ENCODE measurements around the gene OR6C76.
"Not testable (repeated sequence)": the region's sequence is repeated elsewhere in the genome, so short reads cannot be mapped to it uniquely, and the experiment has no call there.

OR6C76 gene

GRCh38 chr12:55446326-55446725 lies 20.3 kb downstream of the OR6C76 start:
- TF ChIP-seq, protein P1, sequence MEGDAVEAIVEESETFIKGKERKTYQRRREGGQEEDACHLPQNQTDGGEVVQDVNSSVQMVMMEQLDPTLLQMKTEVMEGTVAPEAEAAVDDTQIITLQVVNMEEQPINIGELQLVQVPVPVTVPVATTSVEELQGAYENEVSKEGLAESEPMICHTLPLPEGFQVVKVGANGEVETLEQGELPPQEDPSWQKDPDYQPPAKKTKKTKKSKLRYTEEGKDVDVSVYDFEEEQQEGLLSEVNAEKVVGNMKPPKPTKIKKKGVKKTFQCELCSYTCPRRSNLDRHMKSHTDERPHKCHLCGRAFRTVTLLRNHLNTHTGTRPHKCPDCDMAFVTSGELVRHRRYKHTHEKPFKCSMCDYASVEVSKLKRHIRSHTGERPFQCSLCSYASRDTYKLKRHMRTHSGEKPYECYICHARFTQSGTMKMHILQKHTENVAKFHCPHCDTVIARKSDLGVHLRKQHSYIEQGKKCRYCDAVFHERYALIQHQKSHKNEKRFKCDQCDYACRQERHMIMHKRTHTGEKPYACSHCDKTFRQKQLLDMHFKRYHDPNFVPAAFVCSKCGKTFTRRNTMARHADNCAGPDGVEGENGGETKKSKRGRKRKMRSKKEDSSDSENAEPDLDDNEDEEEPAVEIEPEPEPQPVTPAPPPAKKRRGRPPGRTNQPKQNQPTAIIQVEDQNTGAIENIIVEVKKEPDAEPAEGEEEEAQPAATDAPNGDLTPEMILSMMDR (IDR thresholded peaks at IDR 0.05; ENCODE audit: borderline replicate concordance, control extremely low read depth, extremely low read depth, insufficient read depth, missing control alignments): no peak
- in situ Hi-C loops (cut with MboI; ENCODE audit: low sequenced_read_pairs, unreplicated experiment): no loop called here
- DNase-seq (ENCODE audit: low spot score): no peak

DNA sequence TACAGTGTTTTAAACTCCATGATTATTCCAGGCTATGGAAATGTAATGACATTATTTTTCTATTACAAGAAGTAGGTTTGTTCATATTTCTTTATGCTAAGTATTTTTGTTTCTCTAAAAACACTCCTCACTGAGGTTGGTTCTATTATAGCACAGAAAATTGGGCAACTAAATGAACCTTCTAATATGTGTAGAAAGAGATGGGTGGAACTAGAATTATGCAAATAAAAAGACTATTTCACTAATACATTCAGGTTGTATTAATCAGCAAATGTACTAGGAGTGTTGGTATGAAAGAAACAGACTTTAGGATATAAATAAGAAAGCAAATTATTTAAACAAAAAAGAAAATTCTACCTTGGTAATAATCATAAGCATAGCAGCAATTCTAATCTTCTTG lies 22.8 kb downstream of the OR6C76 start:
- TF ChIP-seq, protein P1 (IDR thresholded peaks at IDR 0.05; ENCODE audit: borderline replicate concordance, control extremely low read depth, extremely low read depth, insufficient read depth, missing control alignments): no peak
- in situ Hi-C loops (cut with MboI; ENCODE audit: low sequenced_read_pairs, unreplicated experiment): no loop called here
- no peak for DNase-seq (ENCODE audit: low spot score)

GRCh38 chr12:55464926-55465325 lies 38.9 kb downstream of the OR6C76 start:
- in situ Hi-C loops (cut with MboI; ENCODE audit: low sequenced_read_pairs, unreplicated experiment): not testable (repeated sequence)

GRCh38 chr12:55467836-55468235 lies 41.8 kb downstream of the OR6C76 start:
- in situ Hi-C loops (cut with MboI; ENCODE audit: low sequenced_read_pairs, unreplicated experiment): no loop called here
- DNase-seq (ENCODE audit: low spot score): no peak
- TF ChIP-seq, protein P1 (IDR thresholded peaks at IDR 0.05; ENCODE audit: borderline replicate concordance, control extremely low read depth, extremely low read depth, insufficient read depth, missing control alignments): no peak

More at GRCh38 chr12:55464926-55465325, 38.9 kb downstream of the OR6C76 start:
- DNase-seq (ENCODE audit: low spot score): not testable (repeated sequence)

DNA sequence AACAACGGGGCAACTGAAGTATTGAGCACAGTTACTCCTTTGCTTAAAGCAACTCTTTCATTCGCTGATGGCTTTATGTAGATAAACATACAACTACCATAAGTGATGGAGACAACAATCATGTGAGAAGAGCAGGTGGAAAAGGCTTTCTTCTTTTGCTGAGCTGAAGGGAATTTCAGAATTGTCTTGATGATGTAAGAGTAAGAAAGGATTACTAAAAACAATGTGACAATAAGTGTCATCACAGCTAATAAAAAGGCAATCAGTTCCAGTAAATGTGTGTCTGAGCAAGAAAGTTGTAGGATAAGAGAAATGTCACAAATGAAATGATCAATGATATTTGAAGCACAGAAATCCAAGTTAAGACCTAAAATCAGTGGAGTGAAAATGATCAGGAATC lies 43.2 kb downstream of the OR6C76 start:
- TF ChIP-seq, protein P1 (IDR thresholded peaks at IDR 0.05; ENCODE audit: borderline replicate concordance, control extremely low read depth, extremely low read depth, insufficient read depth, missing control alignments): no peak
- in situ Hi-C loops (cut with MboI; ENCODE audit: low sequenced_read_pairs, unreplicated experiment): no loop called here
- no peak for DNase-seq (ENCODE audit: low spot score)

DNA sequence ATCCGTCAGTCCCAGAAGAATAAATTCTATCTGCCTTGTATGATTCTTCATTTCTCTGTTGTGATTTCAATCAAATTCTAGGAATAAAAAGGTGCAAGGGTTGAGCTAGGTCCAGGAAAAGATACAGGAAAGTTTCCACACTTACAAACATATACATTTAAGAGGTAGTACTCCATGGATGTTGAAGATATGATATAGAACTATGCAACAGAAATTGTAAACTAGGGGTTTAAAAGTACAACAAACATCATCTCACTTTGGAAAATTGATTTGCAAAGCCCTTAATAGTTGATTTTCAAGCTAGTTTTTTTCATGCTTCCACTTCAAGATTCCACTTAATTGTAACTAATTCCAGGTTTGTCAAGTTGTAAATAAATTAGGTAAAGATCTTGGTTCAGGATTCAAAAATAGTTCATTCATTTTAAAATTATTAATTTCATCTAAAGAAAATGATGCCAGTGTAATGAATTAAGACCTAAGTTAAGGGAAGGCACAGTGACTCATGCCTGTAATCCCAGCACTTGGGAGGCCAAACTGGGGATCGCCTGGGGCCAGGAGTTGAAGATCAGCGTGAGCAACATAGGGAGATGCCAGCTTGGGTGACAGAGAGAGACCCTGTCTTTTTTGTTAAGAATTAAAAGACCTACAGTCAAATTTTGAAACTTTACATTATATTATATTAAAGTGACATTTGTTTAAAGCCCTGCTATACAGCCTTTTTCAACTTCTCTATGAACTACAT lies 44.2 kb downstream of the OR6C76 start, which contains the start of gene OR6C70:
Gene OR6C70 (minus strand): TSS at position 51 of the 742 bp plus-strand sequence. CDS start 0 bp downstream, at position 51.
- no peak for DNase-seq (ENCODE audit: low spot score)
- TF ChIP-seq, protein P1 (IDR thresholded peaks at IDR 0.05; ENCODE audit: borderline replicate concordance, control extremely low read depth, extremely low read depth, insufficient read depth, missing control alignments): no peak
- in situ Hi-C loops (cut with MboI; ENCODE audit: low sequenced_read_pairs, unreplicated experiment): no loop called here

DNA sequence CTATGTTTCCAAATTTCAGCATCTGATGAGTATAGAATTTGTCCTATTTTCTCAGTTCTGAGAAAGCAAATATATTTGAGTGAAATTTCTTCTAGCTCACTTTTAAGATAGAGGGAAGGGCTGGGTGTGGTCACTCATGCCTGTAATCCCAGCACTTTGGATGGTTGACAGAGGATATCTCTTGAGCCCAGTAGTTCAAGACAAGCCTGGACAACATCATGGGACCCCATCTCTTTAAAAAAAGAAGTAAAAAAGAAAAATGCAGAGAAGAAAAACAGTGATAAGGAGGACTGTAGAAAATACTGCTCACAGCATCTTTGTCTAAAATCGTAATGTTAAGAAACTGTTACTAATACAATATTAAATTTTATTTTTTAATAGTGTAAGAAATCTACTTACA lies 46.2 kb downstream of the OR6C76 start:
- TF ChIP-seq, protein P1 (IDR thresholded peaks at IDR 0.05; ENCODE audit: borderline replicate concordance, control extremely low read depth, extremely low read depth, insufficient read depth, missing control alignments): no peak
- DNase-seq (ENCODE audit: low spot score): no peak
- in situ Hi-C loops (cut with MboI; ENCODE audit: low sequenced_read_pairs, unreplicated experiment): no loop called here
